NCI-H2081 (cell line): ENCODE data around the gene MCTP2.
A peak's percentile ranks its signal among the peaks of the same experiment; 100 is the strongest.
"Not testable (repeated sequence)": the region's sequence is repeated elsewhere in the genome, so short reads cannot be mapped to it uniquely, and the experiment has no call there.

Source experiments
- DNase-seq, 2 experiments: peaks; one replicate each; lab custom pipeline; 2025; lab: John Stamatoyannopoulos, UW

MCTP2 gene

GRCh38 chr15:94455297-94455696 lies 223.9 kb downstream of the MCTP2 start:
- no peak for DNase-seq

- DNase-seq = no peak
These were observed 224.9 kb downstream of the MCTP2 start for GRCh38 chr15:94456226-94456625.

- no peak for DNase-seq
These were observed 226.3 kb downstream of the MCTP2 start for GRCh38 chr15:94457661-94458060.

GRCh38 chr15:94460624-94461023 lies 229.3 kb downstream of the MCTP2 start:
- DNase-seq = no peak

GRCh38 chr15:94467034-94467433 lies 235.7 kb downstream of the MCTP2 start:
- no peak for DNase-seq

- DNase-seq = peak in 1 of 2 experiments; percentile 19
These were observed 239.1 kb downstream of the MCTP2 start for GRCh38 chr15:94470492-94470891.

- DNase-seq = no peak
These were observed 245.3 kb downstream of the MCTP2 start for GRCh38 chr15:94476686-94477085.

- no peak for DNase-seq
These were observed 246.7 kb downstream of the MCTP2 start for GRCh38 chr15:94477913-94478553.

GRCh38 chr15:94478763-94479162 lies 247.4 kb downstream of the MCTP2 start:
- peak; percentile 83 to 90 for DNase-seq

GRCh38 chr15:94480289-94480834 lies 249.0 kb downstream of the MCTP2 start:
- peak in 1 of 2 experiments; percentile 58 for DNase-seq

GRCh38 chr15:94485148-94485719 lies 253.9 kb downstream of the MCTP2 start:
- DNase-seq = no peak

GRCh38 chr15:94487635-94488034 lies 256.3 kb downstream of the MCTP2 start:
- DNase-seq = no peak

GRCh38 chr15:94493176-94493575 lies 261.8 kb downstream of the MCTP2 start:
- no peak for DNase-seq

- not testable (repeated sequence) for DNase-seq
These were observed 262.2 kb downstream of the MCTP2 start for GRCh38 chr15:94493586-94493985.

- no peak for DNase-seq
These were observed 263.4 kb downstream of the MCTP2 start for GRCh38 chr15:94494732-94495131.

- DNase-seq = no peak
These were observed 271.9 kb downstream of the MCTP2 start for GRCh38 chr15:94503293-94503692.

GRCh38 chr15:94509259-94509658 lies 277.9 kb downstream of the MCTP2 start:
- DNase-seq = no peak

- DNase-seq = no peak
These were observed 290.8 kb downstream of the MCTP2 start for GRCh38 chr15:94522125-94522524.

- no peak for DNase-seq
These were observed 292.5 kb downstream of the MCTP2 start for GRCh38 chr15:94523873-94524272.

- DNase-seq = no peak
These were observed 293.2 kb downstream of the MCTP2 start for GRCh38 chr15:94524565-94524964.

- no peak for DNase-seq
These were observed 294.8 kb downstream of the MCTP2 start for GRCh38 chr15:94526071-94526689.

- DNase-seq = no peak
These were observed 300.9 kb downstream of the MCTP2 start for GRCh38 chr15:94532226-94532625.
